Chondrocyte (in vitro differentiated cells): Measurements from ENCODE around the gene OAS2. TPM values are rescaled to one million over a fixed set of nuclear protein-coding genes. Genes with fewer than 3 reads are reported as not detected.

Experiments used
- DNase-seq: peaks from one replicate; pipeline ENCODE4 v3.0.0; 2021; ENCODE audit warnings: mixed read lengths, low spot score
- H3K27ac Mint-ChIP-seq: one replicate; pipeline ENCODE4 v1.8.0; 2021; ENCODE audit warnings: mild to moderate bottlenecking, moderate library complexity, mixed read lengths; ENCODE audit not compliant: unreplicated experiment
- H3K27me3 Mint-ChIP-seq: 2 replicates; pipeline ENCODE4 v1.8.0; 2021; ENCODE audit warnings: low read depth, mixed read lengths
- H3K36me3 Mint-ChIP-seq: 2 replicates; pipeline ENCODE4 v1.8.0; 2021; ENCODE audit warnings: low read depth, mixed read lengths
- H3K4me1 Mint-ChIP-seq: 2 replicates; pipeline ENCODE4 v1.8.0; 2021; ENCODE audit warnings: low read depth, mild to moderate bottlenecking, mixed read lengths
- H3K4me3 Mint-ChIP-seq: one replicate; pipeline ENCODE4 v1.8.0; 2021; ENCODE audit warnings: mild to moderate bottlenecking, moderate library complexity, mixed read lengths; ENCODE audit not compliant: unreplicated experiment
- H3K9me3 Mint-ChIP-seq: 2 replicates; pipeline ENCODE4 v1.8.0; 2021; ENCODE audit warnings: low read depth, mixed read lengths
- total RNA-seq: library from RNA; stranded (reverse); gene quantifications from 3 replicates; pipeline ENCODE4 v1.2.1, GENCODE V29; 2021
- TF ChIP-seq, protein P1 (sequence below): fragments of 200-600 bp; sonication (generic); IDR thresholded peaks from 2 replicates; pipeline ENCODE4 v1.5.0; 2021; ENCODE audit warnings: antibody characterized with exemption, mild to moderate bottlenecking, moderate library complexity

OAS2 gene
- total RNA-seq, 1 donor from 2014 or later = 0.07 TPM

DNA sequence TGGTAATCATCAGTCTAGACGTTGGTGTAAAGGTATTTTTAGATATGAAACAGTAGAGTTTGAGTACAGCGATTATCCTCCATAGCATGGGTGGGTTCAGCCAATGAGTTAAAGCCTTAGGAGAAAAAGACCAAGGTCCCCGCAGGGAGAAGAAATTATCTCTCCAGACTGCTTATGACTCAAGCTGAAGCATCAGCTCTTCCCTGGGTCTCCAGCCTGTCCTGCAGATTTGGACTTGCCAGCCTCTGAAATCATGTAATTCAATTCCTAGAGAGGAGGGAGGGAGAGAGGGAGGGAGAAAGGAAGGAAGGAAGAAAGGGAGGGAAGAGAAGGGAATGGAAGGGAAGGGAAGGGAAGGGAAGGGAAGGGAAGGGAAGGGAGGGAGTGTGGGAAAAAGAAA, 66.2 kb downstream of the OAS2 start:
- no peak for DNase-seq
- Mint-ChIP-seq H3K9me3 (peaks cover 7% of the 10 kb centered on the region), H3K27me3 (peaks cover 28% of the 10 kb centered on the region), H3K27ac (no peak overlapping the region), H3K4me1 (peaks cover 10% of the 10 kb centered on the region), H3K4me3 (no peak overlapping the region), H3K36me3 (no peaks in the 10 kb centered on the region)
- TF ChIP-seq, protein P1, sequence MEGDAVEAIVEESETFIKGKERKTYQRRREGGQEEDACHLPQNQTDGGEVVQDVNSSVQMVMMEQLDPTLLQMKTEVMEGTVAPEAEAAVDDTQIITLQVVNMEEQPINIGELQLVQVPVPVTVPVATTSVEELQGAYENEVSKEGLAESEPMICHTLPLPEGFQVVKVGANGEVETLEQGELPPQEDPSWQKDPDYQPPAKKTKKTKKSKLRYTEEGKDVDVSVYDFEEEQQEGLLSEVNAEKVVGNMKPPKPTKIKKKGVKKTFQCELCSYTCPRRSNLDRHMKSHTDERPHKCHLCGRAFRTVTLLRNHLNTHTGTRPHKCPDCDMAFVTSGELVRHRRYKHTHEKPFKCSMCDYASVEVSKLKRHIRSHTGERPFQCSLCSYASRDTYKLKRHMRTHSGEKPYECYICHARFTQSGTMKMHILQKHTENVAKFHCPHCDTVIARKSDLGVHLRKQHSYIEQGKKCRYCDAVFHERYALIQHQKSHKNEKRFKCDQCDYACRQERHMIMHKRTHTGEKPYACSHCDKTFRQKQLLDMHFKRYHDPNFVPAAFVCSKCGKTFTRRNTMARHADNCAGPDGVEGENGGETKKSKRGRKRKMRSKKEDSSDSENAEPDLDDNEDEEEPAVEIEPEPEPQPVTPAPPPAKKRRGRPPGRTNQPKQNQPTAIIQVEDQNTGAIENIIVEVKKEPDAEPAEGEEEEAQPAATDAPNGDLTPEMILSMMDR = no peak

- Mint-ChIP-seq H3K27me3 (peaks cover 57% of the 10 kb centered on the region), H3K9me3 (peaks cover 4% of the 10 kb centered on the region), H3K4me1 (no peaks in the 10 kb centered on the region), H3K27ac (no peak overlapping the region), H3K36me3 (peaks cover 2% of the 10 kb centered on the region), H3K4me3 (no peak overlapping the region)
- DNase-seq = no peak
- TF ChIP-seq, protein P1 = peak; percentile 86
Measured at GRCh38 chr12:113048716-113049127, 70.4 kb downstream of the OAS2 start.

DNA sequence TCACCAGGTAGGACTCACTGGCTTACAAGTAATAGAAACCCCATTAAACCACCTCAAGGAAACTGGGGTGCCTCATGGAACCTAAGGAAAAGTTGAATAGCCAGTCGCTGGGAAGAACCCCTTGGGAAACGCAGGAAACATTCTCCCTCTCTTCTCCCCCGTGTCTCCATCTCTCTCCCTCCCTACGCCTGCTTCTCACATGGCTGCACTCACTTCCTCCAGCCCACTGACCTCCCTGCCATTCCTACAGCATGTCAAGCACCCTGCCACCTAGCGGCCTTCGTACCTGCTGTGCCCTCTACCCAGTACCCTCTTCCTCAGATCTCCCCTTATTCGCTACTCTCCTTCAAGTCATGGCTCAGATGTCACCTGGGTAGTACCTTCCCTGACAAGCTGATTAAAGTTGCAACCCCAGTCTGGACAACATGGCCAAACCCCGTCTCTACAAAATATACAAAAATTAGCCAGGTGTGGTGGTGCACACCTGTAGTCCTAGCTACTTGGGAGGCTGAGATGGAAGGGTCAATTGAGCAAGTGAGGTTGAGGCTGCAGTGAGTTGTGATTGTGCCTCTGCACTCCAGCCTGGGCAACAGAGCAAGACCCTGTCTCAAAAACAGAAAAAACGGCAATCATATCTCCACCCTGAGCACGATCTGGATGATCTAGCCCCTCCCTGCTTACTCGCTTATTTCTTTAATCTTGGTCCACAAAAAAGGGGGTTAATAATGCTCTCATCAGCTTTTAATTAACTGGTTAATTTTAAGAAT, 71.8 kb downstream of the OAS2 start:
- H3K4me1 Mint-ChIP-seq = no peaks in the 10 kb centered on the region
- no peaks in the 10 kb centered on the region for H3K9me3 Mint-ChIP-seq
- H3K27me3 Mint-ChIP-seq = peaks cover 56% of the 10 kb centered on the region
- no peak overlapping the region for H3K4me3 Mint-ChIP-seq
- H3K27ac Mint-ChIP-seq = no peak overlapping the region
- H3K36me3 Mint-ChIP-seq = peaks cover 2% of the 10 kb centered on the region
- no peak for DNase-seq
- TF ChIP-seq, protein P1 = peak; percentile 26

DNA sequence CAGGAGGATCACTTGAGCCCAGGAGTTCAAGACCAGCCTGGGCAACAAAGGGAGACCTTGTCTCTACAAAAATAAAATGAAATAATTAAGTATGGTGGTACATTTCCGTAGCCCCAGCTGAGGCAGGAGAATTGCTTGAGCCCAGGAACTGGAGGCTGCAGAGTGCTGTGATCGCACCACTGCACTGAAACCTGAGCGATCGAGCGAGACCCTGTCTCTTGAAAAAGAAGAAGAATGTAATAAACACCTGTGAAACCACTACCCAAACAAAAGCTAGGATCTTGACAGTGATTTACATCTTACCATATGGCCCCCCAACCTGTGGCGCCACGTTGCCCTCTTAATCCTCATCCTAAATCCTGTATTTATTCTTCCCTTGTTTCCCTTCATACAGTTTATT, 72.5 kb downstream of the OAS2 start:
- no peaks in the 10 kb centered on the region for H3K4me1 Mint-ChIP-seq
- DNase-seq = peak; percentile 22
- peaks cover 2% of the 10 kb centered on the region for H3K36me3 Mint-ChIP-seq
- no peaks in the 10 kb centered on the region for H3K9me3 Mint-ChIP-seq
- H3K27me3 Mint-ChIP-seq = peaks cover 63% of the 10 kb centered on the region
- H3K4me3 Mint-ChIP-seq = no peak overlapping the region
- TF ChIP-seq, protein P1 = no peak
- H3K27ac Mint-ChIP-seq = no peak overlapping the region

DNA sequence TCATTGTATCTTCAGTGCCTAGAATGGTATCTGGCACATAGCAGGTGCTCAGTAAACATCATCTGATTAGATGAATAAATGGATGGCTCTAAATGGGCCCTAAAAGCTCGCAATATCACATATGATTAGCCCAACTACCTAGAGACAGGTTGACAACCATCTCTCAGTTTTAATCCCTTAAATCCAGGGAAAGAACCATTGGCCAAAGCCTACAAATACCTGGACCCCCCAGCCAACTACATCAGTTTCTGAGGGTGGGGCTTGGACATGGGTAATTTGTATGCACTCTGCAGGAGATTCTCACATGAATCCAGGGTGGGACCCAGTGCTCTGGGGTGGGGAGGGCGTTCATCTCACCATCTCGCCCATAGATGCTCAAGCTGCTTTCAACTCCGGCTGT, 73.4 kb downstream of the OAS2 start:
- H3K27me3 Mint-ChIP-seq = peaks cover 68% of the 10 kb centered on the region

More for the DNA sequence above, 73.4 kb downstream of the OAS2 start:
- Mint-ChIP-seq H3K4me3 (no peak overlapping the region), H3K27ac (no peak overlapping the region), H3K36me3 (peaks cover 2% of the 10 kb centered on the region), H3K9me3 (no peaks in the 10 kb centered on the region), H3K4me1 (peaks cover 2% of the 10 kb centered on the region)
- TF ChIP-seq, protein P1 = no peak
- no peak for DNase-seq
